GM21825 (cell line): Measurements from ENCODE around the gene CCDC73.
A peak's percentile ranks its signal among the peaks of the same experiment; 100 is the strongest.
"Not testable (repeated sequence)": the region's sequence is repeated elsewhere in the genome, so short reads cannot be mapped to it uniquely, and the experiment has no call there.

Experiments used
- ATAC-seq: cut with Tn5 transposase; IDR thresholded peaks from one replicate; pipeline ENCODE4 v1.9.1; 2021; ENCODE audit warnings: mild to moderate bottlenecking, moderate library complexity; ENCODE audit not compliant: unreplicated experiment

The CCDC73 gene

GRCh38 chr11:32706985-32707741 is 87.3 kb downstream of the CCDC73 start:
- peak; percentile 93 for ATAC-seq

GRCh38 chr11:32705309-32706033 is 89.0 kb downstream of the CCDC73 start:
- no peak for ATAC-seq

- no peak for ATAC-seq
These were observed 89.7 kb downstream of the CCDC73 start for GRCh38 chr11:32704775-32705174.

GRCh38 chr11:32704261-32704660 is 90.2 kb downstream of the CCDC73 start:
- ATAC-seq: no peak

- no peak for ATAC-seq
These were observed 92.8 kb downstream of the CCDC73 start for GRCh38 chr11:32701616-32702015.

GRCh38 chr11:32698579-32698978 is 95.9 kb downstream of the CCDC73 start:
- ATAC-seq: no peak

GRCh38 chr11:32671051-32671450 is 123.4 kb downstream of the CCDC73 start:
- no peak for ATAC-seq

- no peak for ATAC-seq
These were observed 134.8 kb downstream of the CCDC73 start for GRCh38 chr11:32659672-32660071.

GRCh38 chr11:32658639-32659406 is 135.6 kb downstream of the CCDC73 start:
- ATAC-seq: no peak

GRCh38 chr11:32643526-32643925 is 150.9 kb downstream of the CCDC73 start:
- no peak for ATAC-seq

- no peak for ATAC-seq
These were observed 153.1 kb downstream of the CCDC73 start for GRCh38 chr11:32641361-32641760.

- ATAC-seq: no peak
These were observed 158.6 kb downstream of the CCDC73 start for GRCh38 chr11:32635819-32636218.

- no peak for ATAC-seq
These were observed 163.6 kb downstream of the CCDC73 start for GRCh38 chr11:32630844-32631243.

GRCh38 chr11:32616903-32617302 is 177.6 kb downstream of the CCDC73 start:
- ATAC-seq: no peak

GRCh38 chr11:32615422-32615821 is 179.0 kb downstream of the CCDC73 start:
- no peak for ATAC-seq

- ATAC-seq: no peak
These were observed 180.8 kb downstream of the CCDC73 start for GRCh38 chr11:32613500-32614151.

GRCh38 chr11:32610797-32611352 is 183.6 kb downstream of the CCDC73 start:
- ATAC-seq: no peak

GRCh38 chr11:32608826-32609225 is 185.6 kb downstream of the CCDC73 start:
- not testable (repeated sequence) for ATAC-seq

GRCh38 chr11:32606220-32606619 is 188.2 kb downstream of the CCDC73 start:
- no peak for ATAC-seq

GRCh38 chr11:32602657-32603415 is 191.6 kb downstream of the CCDC73 start:
- ATAC-seq: no peak
